Cardiac septum (tissue), 1 donor: Measurements from ENCODE around the gene ACTL10. TPM values are rescaled to one million over a fixed set of nuclear protein-coding genes. Genes with fewer than 3 reads are reported as not detected.
A peak's percentile ranks its signal among the peaks of the same experiment; 100 is the strongest.

Source experiments
- DNase-seq: peaks from one replicate; pipeline ENCODE4 v3.0.0-alpha.2; 2020; ENCODE audit warnings: low spot score
- intact Hi-C: fragments of 100-400 bp; cut with DNase I; formaldehyde crosslinking; loops from one replicate; pipeline ENCODE4 v1.14.0; 2022
- total RNA-seq: library from RNA; stranded (reverse); fragmentation: NEBNext Ultra II Directional; extraction: Animal tissue kit (Norgen Biotek cat#: 25700); gene quantifications from one replicate; pipeline ENCODE4 v1.2.1, GENCODE V29; 2021
- donor health status: DM: no; HTN: no; CAD: no.

The ACTL10 gene
- total RNA-seq, 1 donor from 2014 or later: 0.46 TPM

DNA sequence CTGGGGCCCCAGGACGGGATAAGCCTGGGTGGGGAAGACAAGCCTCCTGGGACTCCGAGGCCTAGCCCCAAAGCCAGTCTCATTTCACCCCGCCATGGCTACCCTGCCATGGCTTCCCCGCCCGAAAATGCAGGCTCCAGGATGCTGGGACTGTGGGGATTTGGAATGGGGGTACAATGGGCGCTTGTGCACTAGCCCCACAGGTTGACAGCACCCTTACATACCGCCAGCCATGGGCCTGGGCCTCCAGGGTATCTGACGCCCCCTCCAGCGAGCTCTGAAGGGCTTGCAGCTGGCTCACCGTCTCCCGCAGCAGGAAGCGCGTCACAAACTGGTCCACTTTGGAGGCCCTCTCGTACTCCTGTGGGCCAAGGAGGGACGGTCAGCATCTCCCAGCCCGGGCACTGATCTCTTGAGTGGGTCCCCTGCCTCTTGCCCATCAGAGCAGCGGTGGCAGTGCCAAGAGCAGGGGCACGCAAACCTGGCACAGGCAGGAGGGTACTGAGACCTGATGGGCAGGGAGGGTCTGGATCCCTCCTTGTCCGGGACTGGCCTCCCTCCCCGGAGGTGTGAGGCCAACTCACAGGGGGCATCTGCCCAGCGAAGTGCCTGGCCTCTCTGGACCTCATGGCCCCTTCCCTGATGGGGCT lies 6.6 kb upstream of the ACTL10 start:
- intact Hi-C loops: no loop called here
- DNase-seq: no peak

DNA sequence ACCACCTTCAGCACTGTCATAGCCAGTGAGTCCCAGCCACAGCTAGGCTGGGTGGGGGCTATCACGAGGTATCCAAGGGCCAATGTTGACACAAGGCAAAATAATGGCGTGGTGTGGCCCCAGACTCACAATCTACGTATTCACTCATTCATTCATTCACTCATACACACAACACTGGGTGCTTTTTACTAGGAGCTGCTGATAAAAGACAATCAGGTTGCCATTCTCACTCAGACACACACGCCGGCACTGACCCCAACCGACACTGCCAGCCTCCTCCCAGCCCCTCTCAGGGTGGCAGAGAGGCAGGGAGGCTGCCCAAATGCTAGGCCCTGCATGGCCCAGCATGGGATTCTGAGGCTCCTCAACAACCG lies 6.1 kb upstream of the ACTL10 start:
- no peak for DNase-seq
- intact Hi-C loops: no loop called here

DNA sequence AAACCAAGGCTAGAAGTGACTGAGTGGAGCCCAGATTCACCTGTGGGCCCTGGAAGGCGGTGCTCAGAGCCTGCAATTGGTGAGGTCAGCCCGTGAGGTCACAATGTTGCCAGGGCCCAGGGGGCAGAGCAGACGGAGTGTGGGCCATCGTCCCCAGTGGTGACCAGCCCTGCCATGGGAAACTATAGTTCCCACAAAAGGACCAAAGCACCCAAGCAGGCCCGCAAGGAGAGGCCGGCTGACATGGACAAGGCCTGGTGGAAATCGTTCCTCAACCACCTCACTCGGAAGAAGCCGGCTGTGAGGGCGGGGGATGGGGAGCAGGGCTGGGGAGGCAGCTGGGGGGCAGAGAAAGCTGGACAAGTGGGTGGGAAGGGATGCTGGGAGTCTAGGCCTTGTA lies 4.6 kb upstream of the ACTL10 start, which contains the start of gene C20orf144:
C20orf144 (plus strand) TSS at position 156 of the 400 bp plus-strand sequence; CDS start at position 175, 19 bp downstream.
- intact Hi-C loops: no loop called here

DNA sequence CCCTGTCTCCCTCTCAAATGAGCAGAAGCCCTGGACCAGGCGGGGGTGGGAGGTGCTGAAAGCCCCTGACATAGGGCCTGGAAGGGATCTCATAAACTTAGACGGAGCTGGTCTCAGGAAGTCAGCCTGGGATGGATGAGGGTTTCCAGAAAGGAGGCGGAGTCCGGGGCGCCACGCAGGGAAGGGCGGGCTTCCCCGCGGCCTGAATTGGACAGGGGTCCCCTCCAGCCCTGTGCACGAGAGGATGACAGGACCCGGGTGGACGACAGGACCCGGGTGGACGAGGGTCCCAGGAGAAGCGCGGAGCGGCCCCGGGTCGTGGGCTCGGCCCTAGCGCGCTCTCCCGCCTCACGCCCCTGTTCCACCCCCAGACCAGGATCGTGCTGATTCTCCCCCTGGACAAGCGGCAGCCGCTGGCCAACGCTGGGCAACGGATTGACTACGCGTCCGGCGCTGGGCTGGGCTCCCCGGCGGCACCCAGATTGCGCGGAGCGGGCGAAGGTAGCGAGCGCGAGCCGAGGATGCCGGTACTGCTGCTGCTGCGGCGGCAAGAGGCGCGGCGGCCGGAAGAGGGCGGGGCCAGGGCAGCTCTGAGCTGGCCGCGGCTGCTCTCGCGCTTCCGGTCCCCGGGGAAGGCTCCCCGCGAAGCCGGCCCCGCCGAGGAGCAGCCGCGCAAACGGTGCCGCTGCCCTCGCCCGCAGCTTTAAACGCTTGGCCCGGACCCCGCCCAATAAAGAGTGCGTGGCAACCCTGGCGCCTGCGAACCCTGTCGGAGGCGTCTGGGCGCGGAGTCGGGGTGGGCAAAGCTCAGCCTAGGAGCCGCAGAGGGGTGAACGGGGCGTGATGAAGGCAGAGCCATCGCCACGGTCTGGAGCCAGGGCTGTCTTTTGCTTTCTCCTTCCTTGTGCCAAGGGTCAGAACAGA lies 3.3 kb upstream of the ACTL10 start:
- intact Hi-C loops: no loop called here
- peak; percentile 93 for DNase-seq

More for the DNA sequence above, 4.6 kb upstream of the ACTL10 start, which contains the start of gene C20orf144:
- no peak for DNase-seq

DNA sequence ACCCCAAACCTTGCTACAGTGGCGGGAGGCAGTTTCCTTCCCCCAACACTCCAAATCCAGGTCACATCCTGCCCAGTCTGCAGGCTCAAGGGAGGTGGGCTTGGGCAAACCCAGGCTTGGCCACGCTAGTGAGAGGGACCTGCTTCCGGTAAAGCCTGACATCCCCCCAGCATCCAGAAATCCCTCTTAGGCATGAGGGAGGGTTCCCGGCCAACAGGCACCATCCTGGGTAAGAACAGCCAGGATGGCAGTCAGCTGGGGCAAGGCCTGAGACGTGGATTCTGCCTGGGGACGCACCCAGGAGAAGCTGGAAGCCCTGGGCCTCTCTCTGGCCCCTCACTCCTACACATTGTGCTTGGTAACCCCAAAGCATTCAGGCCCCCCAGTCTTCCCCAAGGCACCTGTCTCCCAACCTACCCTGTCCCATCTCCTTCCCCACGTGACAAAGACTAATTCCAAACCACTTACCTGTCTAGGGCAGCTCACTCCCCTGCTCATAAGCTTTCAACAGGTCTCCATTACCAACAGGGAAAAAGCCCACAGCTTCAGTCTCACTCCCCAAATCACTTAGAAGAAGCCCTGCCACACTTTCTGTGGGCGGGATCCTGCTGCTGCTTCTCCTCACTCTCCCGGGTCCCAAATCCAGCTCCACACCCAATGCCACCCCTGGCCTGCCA lies 2.5 kb upstream of the ACTL10 start:
- no peak for DNase-seq
- intact Hi-C loops: no loop called here

DNA sequence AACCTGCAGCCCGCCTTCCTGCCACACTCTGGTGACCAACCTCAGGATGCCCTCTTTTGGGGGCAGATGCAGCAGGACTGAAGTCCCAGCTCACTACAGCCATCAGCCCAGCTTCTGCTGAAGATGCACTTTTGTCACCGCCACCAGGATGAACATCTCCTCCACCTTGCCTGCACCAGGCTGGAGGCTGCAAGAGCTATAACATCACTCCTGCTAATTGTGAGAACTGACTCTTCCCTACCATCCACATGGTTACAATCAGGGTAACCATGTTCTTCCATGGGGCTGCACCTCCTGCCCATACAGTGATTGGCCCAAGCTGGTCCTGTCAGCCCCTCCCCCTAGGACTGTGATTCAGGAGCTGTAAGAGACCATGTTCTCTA lies 2.0 kb upstream of the ACTL10 start:
- intact Hi-C loops: no loop called here

DNA sequence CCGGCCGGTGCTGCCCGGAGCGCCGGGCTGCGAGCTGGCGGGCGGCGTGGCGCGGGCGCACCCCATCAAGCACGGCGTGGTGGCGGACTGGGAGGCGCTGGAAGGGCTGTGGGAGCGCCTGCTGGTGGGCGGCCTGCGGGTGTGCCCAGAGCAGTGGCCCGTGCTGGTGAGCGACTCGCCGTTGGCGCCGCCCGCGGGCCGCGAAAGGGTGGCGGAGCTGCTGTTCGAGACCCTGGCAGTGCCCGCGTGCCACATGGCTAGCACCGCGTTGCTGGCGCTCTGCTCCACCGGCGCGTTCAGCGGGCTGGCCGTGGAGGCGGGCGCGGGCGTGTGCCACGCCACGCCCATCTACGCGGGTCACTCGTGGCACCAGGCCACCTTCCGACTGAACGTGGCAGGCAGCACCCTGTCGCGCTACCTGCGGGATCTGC lies 517 bp downstream of the ACTL10 start:
- intact Hi-C loops: loop anchor here (2.0 kb wide), 1 partner anchor 64 kb away; the partner anchor contains the start of gene ZNF341
- no peak for DNase-seq

More for the DNA sequence above, 2.0 kb upstream of the ACTL10 start:
- no peak for DNase-seq

DNA sequence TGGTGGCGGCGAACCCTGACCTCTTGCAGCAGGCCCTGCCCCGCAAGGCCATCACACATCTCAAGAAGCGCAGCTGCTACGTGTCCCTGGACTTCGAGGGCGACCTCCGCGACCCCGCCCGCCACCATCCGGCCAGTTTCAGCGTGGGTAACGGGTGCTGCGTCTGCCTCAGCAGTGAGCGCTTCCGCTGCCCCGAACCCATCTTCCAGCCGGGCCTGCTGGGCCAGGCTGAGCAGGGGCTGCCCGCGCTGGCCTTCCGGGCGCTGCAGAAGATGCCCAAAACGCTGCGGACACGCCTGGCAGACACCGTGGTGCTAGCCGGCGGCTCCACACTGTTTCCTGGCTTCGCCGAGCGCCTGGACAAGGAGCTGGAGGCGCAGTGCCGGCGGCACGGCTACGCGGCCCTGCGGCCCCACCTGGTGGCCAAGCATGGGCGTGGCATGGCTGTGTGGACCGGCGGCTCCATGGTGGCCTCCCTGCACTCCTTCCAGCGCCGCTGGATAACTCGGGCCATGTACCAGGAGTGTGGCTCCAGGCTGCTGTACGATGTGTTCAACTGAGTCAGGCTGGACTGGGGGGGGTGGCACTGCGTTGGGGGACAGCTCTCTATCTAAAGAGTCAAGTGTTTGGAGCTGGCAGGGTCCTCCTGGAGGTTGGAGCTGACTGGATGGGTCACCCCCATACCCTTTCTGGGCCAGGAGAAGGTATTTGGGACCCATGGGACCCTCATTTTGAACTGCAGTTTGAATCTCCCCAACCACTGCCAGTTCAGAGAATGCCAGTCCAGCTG lies 1.1 kb downstream of the ACTL10 start:
- intact Hi-C loops: loop anchor here (1.0 to 2.0 kb wide), 2 partner anchors 63 to 211 kb away; partner anchors contain the start of gene ZNF341
- peak; percentile 93 for DNase-seq

DNA sequence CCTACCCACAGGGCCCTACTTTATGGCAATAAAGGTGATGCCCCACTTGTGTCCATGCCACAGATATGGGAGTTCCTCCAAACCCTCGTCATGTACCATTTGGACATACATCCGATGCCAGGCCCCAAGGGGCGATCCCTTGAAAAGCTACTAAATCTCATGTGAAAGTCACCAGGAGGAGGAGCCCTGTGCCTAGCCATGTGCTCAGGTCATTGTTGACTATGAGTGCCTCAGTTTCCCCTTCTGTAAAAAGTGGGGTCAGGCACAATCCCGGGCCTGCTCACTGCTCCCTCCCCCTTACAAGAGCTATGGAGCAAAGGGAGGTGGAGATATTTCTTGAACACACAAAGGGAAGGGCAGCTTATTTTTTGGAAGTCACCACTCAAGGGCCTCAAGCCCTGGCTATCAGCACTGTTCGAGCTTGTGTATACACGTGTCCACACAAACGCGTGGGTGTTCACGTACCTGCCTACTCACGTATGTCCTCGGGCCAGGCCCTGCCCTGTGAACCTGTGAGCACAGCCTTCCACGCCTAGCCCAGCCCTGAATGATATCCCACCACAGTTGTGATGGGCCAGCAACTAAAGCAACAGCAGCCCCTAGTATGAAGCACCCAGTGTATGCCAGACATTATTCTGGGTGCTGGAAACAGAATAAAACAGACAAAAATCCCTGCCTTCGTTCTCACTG lies 1.9 kb downstream of the ACTL10 start:
- intact Hi-C loops: loop anchor here (1.0 kb wide), 1 partner anchor 211 kb away; no protein-coding TSS in a partner anchor
- no peak for DNase-seq

DNA sequence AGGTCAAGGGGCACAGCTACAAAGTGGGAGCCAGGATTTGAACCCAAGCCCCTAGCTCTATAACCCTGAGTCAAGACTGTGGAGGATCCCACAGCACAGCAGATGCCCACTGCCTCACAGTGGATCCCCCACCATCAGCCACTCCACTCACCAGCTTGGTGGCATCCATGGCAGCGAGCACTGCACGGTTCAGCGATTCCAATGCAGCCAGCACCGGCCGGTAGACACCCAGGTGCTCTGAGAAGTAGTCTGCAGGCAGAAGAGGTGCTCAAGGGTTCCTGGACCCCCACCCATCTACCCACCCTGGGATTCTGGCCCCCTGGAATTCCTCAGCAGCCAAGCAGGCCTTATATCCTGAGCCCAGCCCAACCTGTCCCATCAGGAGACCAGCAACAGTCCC lies 2.5 kb downstream of the ACTL10 start:
- no peak for DNase-seq
- intact Hi-C loops: no loop called here

DNA sequence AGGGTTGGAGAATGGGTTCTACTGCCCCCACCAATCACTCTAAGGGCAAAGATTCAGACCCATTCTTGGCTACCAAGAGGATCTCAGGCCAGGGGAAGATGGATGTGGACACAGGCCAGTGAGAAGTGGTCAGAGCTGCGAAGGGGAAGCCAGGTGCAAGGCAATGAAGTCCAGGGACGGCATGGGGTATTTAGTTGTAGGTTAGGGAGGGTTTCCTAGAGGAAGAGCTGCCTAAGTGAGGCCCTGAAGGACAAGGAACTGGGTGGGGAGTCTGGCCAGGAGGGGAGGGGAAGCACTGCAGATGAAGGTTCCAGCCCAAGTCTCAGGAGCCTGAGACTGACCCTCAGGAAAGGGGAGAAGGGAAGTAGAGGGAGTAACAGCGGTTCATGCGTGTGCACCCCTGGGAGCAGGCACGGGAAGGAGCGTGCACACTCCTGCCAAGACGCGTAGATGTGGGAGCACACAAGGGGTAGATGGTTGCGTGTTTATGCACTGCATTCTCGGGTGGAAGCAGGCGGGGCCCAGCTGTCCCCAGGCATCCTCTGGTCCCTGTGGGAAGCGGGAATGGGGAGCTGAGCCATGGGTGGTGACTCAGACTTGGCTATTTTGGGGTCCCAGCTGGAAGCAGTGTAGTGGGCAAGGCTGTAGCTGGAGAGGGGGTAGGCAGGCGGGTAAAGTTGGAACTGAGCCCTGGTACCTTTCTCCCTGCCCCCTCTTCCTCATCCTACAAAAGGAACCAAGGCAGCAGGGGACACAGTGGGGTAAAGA lies 3.3 kb downstream of the ACTL10 start:
- no peak for DNase-seq
- intact Hi-C loops: no loop called here

DNA sequence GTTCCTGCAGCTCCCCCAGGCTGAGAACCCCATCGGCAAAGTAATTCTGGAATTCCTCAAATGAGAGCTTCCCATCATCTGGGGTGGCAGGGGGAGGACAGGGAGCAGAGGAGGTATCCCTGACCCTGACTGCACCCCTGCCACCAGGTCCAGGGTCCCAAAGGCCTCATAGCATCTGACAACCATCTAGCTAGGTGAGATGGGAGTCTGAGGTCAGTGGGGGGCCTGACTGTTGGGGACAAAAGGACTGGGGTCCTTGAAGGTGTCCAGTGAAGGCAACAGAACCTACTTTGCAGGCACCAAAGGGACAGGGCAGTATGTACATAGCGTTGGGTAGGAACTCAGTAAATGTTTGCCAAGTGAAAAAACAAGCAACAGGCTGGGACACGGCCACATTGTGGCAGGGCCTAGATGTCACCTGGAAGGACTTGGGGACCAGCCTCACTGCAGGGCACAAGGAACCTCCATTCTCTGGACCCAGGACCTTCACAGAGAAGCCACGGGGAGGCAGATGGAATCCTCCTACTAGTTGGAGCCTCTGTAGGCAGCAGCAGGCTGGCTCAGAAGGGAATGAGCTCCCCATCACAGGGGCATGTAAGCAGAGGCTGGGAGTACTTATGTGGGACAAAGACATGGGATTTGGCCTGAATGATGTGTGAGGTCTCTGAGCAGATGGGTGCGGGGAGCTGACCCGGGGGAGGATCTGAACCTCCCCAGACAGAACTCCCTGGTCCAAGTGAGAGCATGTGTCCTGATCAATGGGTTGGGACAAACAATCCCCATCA lies 4.2 kb downstream of the ACTL10 start:
- no peak for DNase-seq
- intact Hi-C loops: no loop called here

DNA sequence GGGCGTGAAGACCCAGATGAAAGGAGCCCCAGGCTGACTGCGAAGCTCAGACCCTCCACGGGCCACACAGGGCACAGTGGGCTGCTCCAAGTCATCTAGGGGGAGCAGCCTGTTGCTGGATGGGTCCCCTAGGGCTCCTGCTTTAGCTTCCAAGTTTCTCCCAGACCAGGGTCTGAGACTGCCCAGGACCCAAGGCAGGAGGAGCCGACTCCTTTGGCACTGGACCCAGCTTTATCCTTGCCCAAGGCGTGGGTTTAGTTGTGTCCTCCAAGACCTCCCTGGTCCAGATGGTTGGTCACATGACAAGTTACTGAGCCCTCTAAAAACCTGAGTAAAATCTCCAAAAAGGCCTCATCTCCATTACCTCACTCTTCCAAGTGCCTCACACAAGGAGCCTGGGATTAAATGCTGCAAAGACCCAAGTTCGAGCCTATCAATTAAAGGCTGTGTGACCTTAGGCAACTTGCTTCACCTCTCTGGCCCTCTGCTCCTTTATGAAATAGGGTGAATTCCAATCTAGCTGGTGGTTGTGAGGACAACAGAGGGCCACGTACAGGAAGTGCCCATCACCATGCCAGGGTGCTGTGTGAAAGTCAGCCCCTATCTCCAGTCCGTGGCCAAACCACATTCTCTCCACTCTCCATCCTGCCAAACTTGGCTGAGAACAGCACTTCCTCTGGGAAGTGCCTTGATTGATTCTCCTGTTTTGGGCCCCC lies 5.0 kb downstream of the ACTL10 start:
- no peak for DNase-seq
- intact Hi-C loops: no loop called here

DNA sequence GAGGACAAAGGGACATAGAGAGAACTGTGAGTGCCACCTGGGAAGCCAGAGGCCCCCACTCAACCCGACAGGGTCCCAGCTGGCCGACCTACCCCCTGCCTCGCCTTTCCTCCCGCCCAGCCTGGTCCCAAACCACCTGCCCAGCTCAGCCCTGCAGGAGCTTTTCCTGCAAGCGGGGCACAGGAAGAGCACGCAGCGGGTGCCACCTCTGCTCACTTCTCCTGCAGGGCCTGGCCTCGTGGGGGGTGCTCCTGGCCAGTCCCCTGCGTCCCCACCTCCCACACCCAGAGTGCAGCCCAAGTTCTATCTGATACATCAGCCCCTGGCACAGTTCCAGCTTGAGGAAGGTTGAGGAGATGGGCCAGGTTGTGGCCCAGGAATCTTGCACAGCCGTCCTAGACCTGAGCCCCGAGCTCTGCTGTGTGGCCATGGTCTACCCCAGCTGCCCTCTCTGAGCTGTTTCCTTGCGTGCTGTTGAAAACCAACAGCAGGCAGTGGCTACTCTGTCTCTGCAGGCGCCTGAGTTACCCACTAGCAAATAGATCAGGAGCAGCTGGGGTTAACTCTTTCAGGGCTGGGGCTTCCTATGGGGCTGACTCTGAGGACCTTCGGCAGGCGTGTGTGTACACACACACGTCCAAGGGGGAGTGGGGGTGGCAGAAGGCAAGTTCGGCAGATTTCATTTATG lies 5.8 kb downstream of the ACTL10 start:
- no peak for DNase-seq
- intact Hi-C loops: no loop called here

DNA sequence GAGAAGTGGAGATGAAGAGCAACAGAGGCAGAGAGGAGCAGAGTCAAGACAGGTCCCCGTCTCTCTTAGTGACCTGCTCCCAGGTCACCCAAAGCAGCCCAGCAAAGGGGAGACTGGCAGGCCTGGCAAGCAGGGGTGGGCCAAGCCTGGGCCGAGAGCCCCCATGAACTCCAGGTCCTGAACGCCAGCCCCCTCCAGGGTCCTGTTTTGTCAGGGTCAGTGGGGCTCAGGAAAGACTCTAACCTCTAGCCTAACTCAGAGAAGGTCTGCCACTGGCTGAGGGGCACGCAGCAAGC lies 6.3 kb downstream of the ACTL10 start:
- intact Hi-C loops: no loop called here
- no peak for DNase-seq
